HG03469 (cell line): ENCODE measurements around the gene FAM107B.

Experiments
- ATAC-seq: cut with Tn5 transposase; IDR thresholded peaks from one replicate; pipeline ENCODE4 v1.9.1; 2021; ENCODE audit warnings: mild to moderate bottlenecking, moderate library complexity, moderate number of reproducible peaks; ENCODE audit not compliant: unreplicated experiment

The FAM107B gene

GRCh38 chr10:14476641-14477407 is 297.9 kb downstream of the FAM107B start:
- ATAC-seq: no peak

GRCh38 chr10:14476006-14476405 is 298.7 kb downstream of the FAM107B start:
- ATAC-seq: no peak

- ATAC-seq: no peak
Measured at GRCh38 chr10:14474656-14475055, 300.0 kb downstream of the FAM107B start.

- no peak for ATAC-seq
Measured at GRCh38 chr10:14470920-14471319, 303.8 kb downstream of the FAM107B start.

DNA sequence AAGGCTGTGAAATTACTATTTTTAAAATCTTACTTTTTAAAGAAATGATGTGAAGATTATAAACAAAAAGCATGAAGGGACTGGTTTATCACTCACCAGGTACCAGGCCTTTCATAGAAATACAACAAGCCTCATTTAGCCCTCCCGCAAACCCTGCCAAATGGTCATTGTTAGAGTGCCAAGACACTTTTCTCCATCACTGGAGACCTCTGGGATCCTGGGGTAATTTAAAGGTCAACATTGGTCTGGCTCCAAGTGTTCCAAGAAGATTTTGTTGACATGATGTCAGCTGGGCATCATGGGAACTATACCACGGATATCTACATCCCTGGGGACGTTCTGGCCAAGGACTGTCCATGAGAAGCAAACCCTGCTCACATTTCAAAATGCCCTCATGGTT is 306.0 kb downstream of the FAM107B start:
- ATAC-seq: no peak
